GM23338 (cell line): Measurements from ENCODE around the gene CUL7.
"Not testable (repeated sequence)": the region's sequence is repeated elsewhere in the genome, so short reads cannot be mapped to it uniquely, and the experiment has no call there.

ENCODE experiments used
- CTCF ChIP-seq, 2 experiments: fragments of 200-600 bp in 1 of 2; sonication (generic) in 1 of 2; conservative IDR thresholded peaks; 2 replicates each; pipeline versions ENCODE4 v1.5.1 to v1.6.1; 2016 to 2017; ENCODE audit warnings: antibody characterized with exemption in 2 of 2, low read depth in 2 of 2, mild to moderate bottlenecking in 2 of 2, moderate library complexity in 1 of 2
- ETS1 ChIP-seq: IDR thresholded peaks from 2 replicates; pipeline ENCODE4 v1.6.1; 2016; ENCODE audit warnings: antibody characterized with exemption
- EZH2 ChIP-seq: fragments of 200-600 bp; sonication (generic); IDR thresholded peaks from one replicate; pipeline ENCODE4 v1.8.0; 2017; ENCODE audit warnings: antibody characterized with exemption, mild to moderate bottlenecking, low read depth; ENCODE audit not compliant: unreplicated experiment
- EZH2phosphoT487 ChIP-seq: fragments of 200-600 bp; sonication (generic); IDR thresholded peaks from one replicate; pipeline ENCODE4 v1.8.1; 2018; ENCODE audit warnings: antibody characterized with exemption; ENCODE audit not compliant: unreplicated experiment
- POLR2AphosphoS5 ChIP-seq: IDR thresholded peaks from 2 replicates; pipeline ENCODE4 v1.6.1; 2016; ENCODE audit warnings: antibody characterized with exemption, low read depth
- ZNF462 ChIP-seq: fragments of 250-450 bp; sonication (Bioruptor Pico); IDR thresholded peaks from 2 replicates; pipeline ENCODE4 v1.5.0; 2020; ENCODE audit warnings: mild to moderate bottlenecking, moderate library complexity

GRCh38 chr6:43081922-43082321 lies 28.3 kb upstream of the CUL7 start:
- TF ChIP-seq CTCF (conservative IDR thresholded peaks at IDR 0.05; ENCODE audit: low read depth in 2 of 2); EZH2; ZNF462; EZH2phosphoT487; POLR2AphosphoS5; ETS1: not testable (repeated sequence)
